Omental fat pad (tissue), 4 donors: ENCODE measurements around the gene TRIM32. TPM values are rescaled to one million over a fixed set of nuclear protein-coding genes. Genes with fewer than 3 reads are reported as not detected.

ENCODE experiments used
- ATAC-seq: fragments of 150-250 bp; one replicate; pipeline ENCODE4 v1.9.1; 2016; ENCODE audit warnings: mild to moderate bottlenecking, moderate library complexity; ENCODE audit not compliant: low FRiP score
- DNase-seq: peaks from one replicate; pipeline ENCODE4 v3.0.0-alpha.2; 2019; ENCODE audit warnings: low spot score
- total RNA-seq, 4 donors: library from RNA; depleted of rRNA; stranded (reverse); fragments of >200 nt; gene quantifications; one replicate each; pipeline ENCODE4 v1.1.0, GENCODE V29; 2016
- TF ChIP-seq, protein P1 (sequence below), 3 donors: fragments of 450-650 bp; IDR thresholded peaks; one replicate each; pipeline ENCODE4 v1.5.1; 2016 to 2017; ENCODE audit warnings: antibody characterized with exemption in 3 of 3, mild to moderate bottlenecking in 3 of 3, moderate library complexity in 2 of 3

Gene TRIM32
- total RNA-seq, 4 donors from 2014 or later, result 9.5 to 22.4 (median 15.5) TPM

DNA sequence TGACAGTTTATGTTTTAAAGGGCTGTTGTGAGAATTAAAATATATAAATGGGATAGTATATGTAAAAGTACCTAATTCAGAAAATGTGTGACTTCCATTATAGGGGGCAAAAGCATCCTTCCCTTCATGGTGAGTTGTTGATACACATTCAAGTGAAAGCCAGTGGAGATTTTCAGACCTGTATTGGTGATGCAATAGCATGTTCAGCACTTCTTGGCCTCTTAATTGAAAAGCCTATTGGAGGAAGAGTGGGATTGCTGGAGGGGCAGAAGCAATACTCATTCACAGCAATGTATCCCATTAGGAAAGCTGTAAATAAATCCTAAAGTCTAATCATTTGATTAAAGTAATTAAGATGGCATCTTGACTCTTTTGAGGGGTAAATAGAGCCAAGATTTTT is 17.4 kb downstream of the TRIM32 start:
- TF ChIP-seq, protein P1, sequence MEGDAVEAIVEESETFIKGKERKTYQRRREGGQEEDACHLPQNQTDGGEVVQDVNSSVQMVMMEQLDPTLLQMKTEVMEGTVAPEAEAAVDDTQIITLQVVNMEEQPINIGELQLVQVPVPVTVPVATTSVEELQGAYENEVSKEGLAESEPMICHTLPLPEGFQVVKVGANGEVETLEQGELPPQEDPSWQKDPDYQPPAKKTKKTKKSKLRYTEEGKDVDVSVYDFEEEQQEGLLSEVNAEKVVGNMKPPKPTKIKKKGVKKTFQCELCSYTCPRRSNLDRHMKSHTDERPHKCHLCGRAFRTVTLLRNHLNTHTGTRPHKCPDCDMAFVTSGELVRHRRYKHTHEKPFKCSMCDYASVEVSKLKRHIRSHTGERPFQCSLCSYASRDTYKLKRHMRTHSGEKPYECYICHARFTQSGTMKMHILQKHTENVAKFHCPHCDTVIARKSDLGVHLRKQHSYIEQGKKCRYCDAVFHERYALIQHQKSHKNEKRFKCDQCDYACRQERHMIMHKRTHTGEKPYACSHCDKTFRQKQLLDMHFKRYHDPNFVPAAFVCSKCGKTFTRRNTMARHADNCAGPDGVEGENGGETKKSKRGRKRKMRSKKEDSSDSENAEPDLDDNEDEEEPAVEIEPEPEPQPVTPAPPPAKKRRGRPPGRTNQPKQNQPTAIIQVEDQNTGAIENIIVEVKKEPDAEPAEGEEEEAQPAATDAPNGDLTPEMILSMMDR (IDR thresholded peaks at IDR 0.05), result no peak
- DNase-seq (no peak), ATAC-seq (no peak)

GRCh38 chr9:116705531-116705930 is 18.4 kb downstream of the TRIM32 start:
- TF ChIP-seq, protein P1 (IDR thresholded peaks at IDR 0.05), result no peak
- ATAC-seq (no peak), DNase-seq (no peak)

- TF ChIP-seq, protein P1 (IDR thresholded peaks at IDR 0.05), result no peak
- ATAC-seq (no peak), DNase-seq (no peak)
These were observed 19.5 kb downstream of the TRIM32 start for GRCh38 chr9:116706310-116707290.

GRCh38 chr9:116712781-116713180 is 25.7 kb downstream of the TRIM32 start:
- DNase-seq, result no peak
- TF ChIP-seq, protein P1 (IDR thresholded peaks at IDR 0.05), result no peak
- ATAC-seq, result no peak

DNA sequence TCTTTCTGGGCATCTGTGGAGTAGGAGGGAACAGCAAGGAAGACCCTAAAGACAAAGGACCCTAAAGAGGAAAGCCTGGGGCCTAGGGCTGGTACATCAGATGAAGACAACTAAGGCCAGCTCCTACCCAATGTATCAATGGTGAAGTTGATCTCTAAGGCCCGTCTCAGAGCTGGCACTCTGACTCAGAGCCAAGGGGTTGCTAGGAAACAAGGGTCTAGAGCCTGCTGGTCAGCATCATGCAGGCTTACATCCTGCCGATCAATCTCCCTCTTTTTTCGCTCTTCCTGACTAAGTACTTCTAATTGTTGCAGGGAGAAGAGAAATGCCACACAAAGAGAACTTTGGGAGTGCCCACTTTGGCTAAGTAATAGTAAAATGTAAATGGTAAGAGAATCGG is 26.2 kb downstream of the TRIM32 start:
- TF ChIP-seq, protein P1 (IDR thresholded peaks at IDR 0.05), result no peak
- ATAC-seq (no peak), DNase-seq (no peak)

DNA sequence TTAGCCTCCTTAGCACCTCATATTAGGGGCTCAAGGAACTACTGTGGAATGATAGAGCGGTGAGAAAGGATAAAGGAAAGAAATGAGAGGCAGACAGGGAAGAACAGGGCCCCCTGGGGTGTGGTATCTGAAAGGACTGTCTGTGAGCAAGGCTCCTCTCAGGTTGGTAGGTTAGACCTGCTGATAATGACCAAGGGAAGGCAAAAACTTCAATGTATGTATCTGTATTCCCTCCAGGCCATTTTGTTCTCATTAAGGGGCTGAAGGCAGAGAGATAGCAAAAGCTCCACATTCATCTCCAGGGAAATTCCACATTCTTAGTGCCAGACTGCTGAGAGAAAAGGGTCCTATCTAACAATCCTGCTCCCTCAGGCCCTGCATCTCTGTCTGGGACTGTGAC is 28.6 kb downstream of the TRIM32 start:
- DNase-seq (no peak), ATAC-seq (no peak)
- TF ChIP-seq, protein P1 (IDR thresholded peaks at IDR 0.05), result no peak

GRCh38 chr9:116716438-116716837 is 29.3 kb downstream of the TRIM32 start:
- TF ChIP-seq, protein P1 (IDR thresholded peaks at IDR 0.05), result no peak
- ATAC-seq (no peak), DNase-seq (no peak)
